WTC11 (cell line): ENCODE data around the gene AFF3. TPM values are rescaled to one million over a fixed set of nuclear protein-coding genes. Genes with fewer than 3 reads are reported as not detected.

Source experiments
- ATAC-seq: fragments of 200-7000 bp; cut with Tn5 transposase; 2 replicates; pipeline ENCODE4 v1.10.0; 2021; ENCODE audit warnings: mild to moderate bottlenecking, moderate library complexity
- CTCF ChIA-PET: fragments of 300-600 bp; sonication (Branson Sonifier 250); formaldehyde crosslinking; loops from one replicate; lab custom pipeline; 2021; ENCODE audit warnings: antibody characterized with exemption; lab: Charles Lee
- POLR2A ChIA-PET: fragments of 350-600 bp; sonication (Branson Sonifier 250); formaldehyde crosslinking; loops from one replicate; lab custom pipeline; 2021; ENCODE audit warnings: antibody characterized with exemption; lab: Charles Lee
- DNase-seq: peaks from one replicate; pipeline ENCODE4 v3.0.0; 2021; ENCODE audit warnings: low spot score
- H3K27ac Mint-ChIP-seq: 2 replicates; pipeline ENCODE4 v1.8.0; 2021; ENCODE audit warnings: mixed read lengths
- H3K27me3 Mint-ChIP-seq: 2 replicates; pipeline ENCODE4 v1.8.0; 2021; ENCODE audit warnings: low read depth, mild to moderate bottlenecking, moderate library complexity, mixed read lengths
- H3K36me3 Mint-ChIP-seq: 2 replicates; pipeline ENCODE4 v1.8.0; 2021; ENCODE audit warnings: mixed read lengths
- H3K4me1 Mint-ChIP-seq: 2 replicates; pipeline ENCODE4 v1.8.0; 2022; ENCODE audit warnings: mixed read lengths
- H3K4me3 Mint-ChIP-seq: 2 replicates; pipeline ENCODE4 v1.8.0; 2021; ENCODE audit warnings: mild to moderate bottlenecking, moderate library complexity, mixed read lengths
- H3K9me3 Mint-ChIP-seq: 2 replicates; pipeline ENCODE4 v1.8.0; 2021; ENCODE audit warnings: mixed read lengths
- AFF4 ChIP-seq: sonication (generic); formaldehyde crosslinking; IDR thresholded peaks from 2 replicates; pipeline ENCODE4 v1.8.1; 2023; ENCODE audit warnings: mild to moderate bottlenecking, missing genetic modification reagents, borderline replicate concordance
- ATF3 ChIP-seq: sonication (generic); formaldehyde crosslinking; conservative IDR thresholded peaks from 2 replicates; pipeline ENCODE4 v1.8.1; 2022; ENCODE audit warnings: mild to moderate bottlenecking, missing genetic modification reagents
- ATF6 ChIP-seq: sonication (generic); formaldehyde crosslinking; IDR thresholded peaks from 2 replicates; pipeline ENCODE4 v1.8.1; 2023; ENCODE audit warnings: mild to moderate bottlenecking, missing genetic modification reagents
- CBFB ChIP-seq: sonication (generic); formaldehyde crosslinking; IDR thresholded peaks from 2 replicates; pipeline ENCODE4 v1.8.1; 2022; ENCODE audit warnings: mild to moderate bottlenecking, low read depth, missing genetic modification reagents
- CREM ChIP-seq: sonication (generic); formaldehyde crosslinking; IDR thresholded peaks from 2 replicates; pipeline ENCODE4 v1.8.1; 2022; ENCODE audit warnings: mild to moderate bottlenecking, missing genetic modification reagents, moderate library complexity
- E2F4 ChIP-seq: sonication (generic); formaldehyde crosslinking; IDR thresholded peaks from 2 replicates; pipeline ENCODE4 v1.8.1; 2022; ENCODE audit warnings: low read depth, mild to moderate bottlenecking, moderate library complexity, missing genetic modification reagents, borderline replicate concordance
- E2F5 ChIP-seq: sonication (generic); formaldehyde crosslinking; IDR thresholded peaks from 2 replicates; pipeline ENCODE4 v1.8.1; 2022; ENCODE audit warnings: mild to moderate bottlenecking, moderate library complexity, missing genetic modification reagents
- ELF4 ChIP-seq: sonication (generic); formaldehyde crosslinking; IDR thresholded peaks from 2 replicates; pipeline ENCODE4 v1.8.1; 2022; ENCODE audit warnings: low read depth, mild to moderate bottlenecking, moderate library complexity, missing genetic modification reagents
- EMX1 ChIP-seq: fragments of 250-450 bp; sonication (Bioruptor Pico); IDR thresholded peaks from 2 replicates; pipeline ENCODE4 v1.8.0; 2021; ENCODE audit warnings: mild to moderate bottlenecking
- ETV6 ChIP-seq: sonication (generic); formaldehyde crosslinking; IDR thresholded peaks from 2 replicates; pipeline ENCODE4 v1.8.1; 2022; ENCODE audit warnings: mild to moderate bottlenecking, missing genetic modification reagents
- FOXP4 ChIP-seq: sonication (generic); formaldehyde crosslinking; IDR thresholded peaks from 2 replicates; pipeline ENCODE4 v1.8.0; 2022; ENCODE audit warnings: mild to moderate bottlenecking, missing genetic modification reagents
- HMGA2 ChIP-seq: fragments of 250-450 bp; sonication (Bioruptor Pico); IDR thresholded peaks from 2 replicates; pipeline ENCODE4 v1.4.0; 2021; ENCODE audit warnings: mild to moderate bottlenecking, moderate library complexity
- HMGXB4 ChIP-seq: sonication (generic); formaldehyde crosslinking; IDR thresholded peaks from 2 replicates; pipeline ENCODE4 v1.8.1; 2023; ENCODE audit warnings: mild to moderate bottlenecking, moderate library complexity, missing genetic modification reagents
- IRF2 ChIP-seq: sonication (generic); formaldehyde crosslinking; IDR thresholded peaks from 2 replicates; pipeline ENCODE4 v1.8.0; 2022; ENCODE audit warnings: low read depth, missing genetic modification reagents, borderline replicate concordance
- JUN ChIP-seq: sonication (generic); formaldehyde crosslinking; IDR thresholded peaks from 2 replicates; pipeline ENCODE4 v1.8.0; 2023; ENCODE audit warnings: mild to moderate bottlenecking, missing genetic modification reagents
- PRDM15 ChIP-seq: sonication (generic); formaldehyde crosslinking; IDR thresholded peaks from 2 replicates; pipeline ENCODE4 v1.8.0; 2022; ENCODE audit warnings: missing genetic modification reagents
- SMAD3 ChIP-seq: sonication (generic); formaldehyde crosslinking; IDR thresholded peaks from 2 replicates; pipeline ENCODE4 v1.8.0; 2022; ENCODE audit warnings: missing genetic modification reagents, mild to moderate bottlenecking, borderline replicate concordance
- SOX15 ChIP-seq: fragments of 250-450 bp; sonication (Bioruptor Pico); IDR thresholded peaks from 2 replicates; pipeline ENCODE4 v1.9.0; 2021; ENCODE audit warnings: mild to moderate bottlenecking
- ZNF263 ChIP-seq: sonication (generic); formaldehyde crosslinking; IDR thresholded peaks from 2 replicates; pipeline ENCODE4 v1.8.1; 2022; ENCODE audit warnings: low read depth, mild to moderate bottlenecking, moderate library complexity, missing genetic modification reagents
- ZNF671 ChIP-seq: fragments of 250-450 bp; sonication (Bioruptor Pico); IDR thresholded peaks from 2 replicates; pipeline ENCODE4 v1.8.0; 2021; ENCODE audit warnings: mild to moderate bottlenecking
- total RNA-seq: library from RNA; stranded (reverse); gene quantifications from 3 replicates; pipeline ENCODE4 v1.2.3, GENCODE V29; 2021

Gene AFF3
- total RNA-seq, 1 experiment from 2014 or later = 1.2 TPM

GRCh38 chr2:99960291-99960690 is 182.1 kb downstream of the AFF3 start (continued):
- TF ChIP-seq ATF3 (CRISPR knock-in tag) (no peak), SOX15 (CRISPR knock-in tag) (no peak), HMGA2 (CRISPR knock-in tag) (no peak)

- CTCF ChIA-PET = no interaction called here
- no peak overlapping the region; the same call in 1 of the 2 replicates for H3K27ac Mint-ChIP-seq
- H3K4me1 Mint-ChIP-seq = peaks cover 13% of the 10 kb centered on the region
- TF ChIP-seq HMGXB4 (no peak), ETV6 (CRISPR knock-in tag) (no peak), JUN (no peak), FOXP4 (CRISPR knock-in tag) (no peak), ZNF263 (no peak), E2F5 (no peak), IRF2 (no peak), CREM (no peak), ZNF671 (CRISPR knock-in tag) (no peak), SMAD3 (CRISPR knock-in tag) (no peak), EMX1 (CRISPR knock-in tag) (no peak), CBFB (no peak), PRDM15 (CRISPR knock-in tag) (no peak), ATF6 (CRISPR knock-in tag) (no peak), ELF4 (CRISPR knock-in tag) (no peak), AFF4 (CRISPR knock-in tag) (no peak), E2F4 (CRISPR knock-in tag) (no peak)
These were observed 183.0 kb downstream of the AFF3 start for GRCh38 chr2:99959261-99960014.

More at GRCh38 chr2:99959261-99960014, 183.0 kb downstream of the AFF3 start:
- Mint-ChIP-seq H3K9me3 (peaks cover 4% of the 10 kb centered on the region; the same call in 1 of the 2 replicates), H3K36me3 (no peaks in the 10 kb centered on the region), H3K4me3 (no peak overlapping the region), H3K27me3 (no peaks in the 10 kb centered on the region)
- DNase-seq (no peak), ATAC-seq (no peak)
- POLR2A ChIA-PET = no interaction called here
